SK-N-SH (cell line): ENCODE results near the gene HIVEP2. TPM values are rescaled to one million over a fixed set of nuclear protein-coding genes. Genes with fewer than 3 reads are reported as not detected.

Source experiments
- CTCF ChIA-PET: fragments of 300-600, 350-600 bp; formaldehyde crosslinking; extraction: SDS; loops from one replicate; lab custom pipeline; 2021; lab: Yijun Ruan, JAX
- POLR2A ChIA-PET: fragments of 350-600 bp; sonication (Branson Sonifier 250); formaldehyde crosslinking; extraction: SDS; loops from one replicate; lab custom pipeline; 2020; ENCODE audit warnings: antibody characterized with exemption, inconsistent platforms; lab: Yijun Ruan, JAX
- DNase-seq: peaks from one replicate; pipeline ENCODE4 v3.0.0; 2012
- H2AFZ ChIP-seq: fragments of 200-600 bp; sonication (generic); 2 replicates; pipeline ENCODE4 v1.8.1; 2016; ENCODE audit warnings: antibody characterized with exemption, mild to moderate bottlenecking, low read depth
- H3F3A ChIP-seq: fragments of 200-600 bp; sonication (generic); replicated peaks from 2 replicates; pipeline ENCODE3; 2016; ENCODE audit warnings: antibody characterized with exemption, mild to moderate bottlenecking; ENCODE audit not compliant: insufficient read depth
- H3K27ac ChIP-seq, 2 experiments: fragments of 200-500 bp in 1 of 2; fragments of 200-600 bp in 1 of 2; sonication (Bioruptor generic) in 1 of 2; sonication (generic), shearing (Covaris generic) in 1 of 2; 2 replicates each; pipeline versions ENCODE4 v1.5.1 to v1.6.1; 2014 to 2016; ENCODE audit warnings: low read depth in 2 of 2, inconsistent platforms in 1 of 2, low read length in 1 of 2, mild to moderate bottlenecking in 1 of 2, mixed read lengths in 1 of 2
- H3K27me3 ChIP-seq: fragments of 200-600 bp; sonication (generic), shearing (Covaris generic); 2 replicates; pipeline ENCODE4 v1.6.1; 2016; ENCODE audit warnings: mixed run types; ENCODE audit not compliant: insufficient read depth
- H3K36me3 ChIP-seq, 2 experiments: fragments of 200-500 bp in 1 of 2; fragments of 200-600 bp in 1 of 2; sonication (Bioruptor generic) in 1 of 2; sonication (generic) in 1 of 2; replicated peaks in 1 of 2; 2 replicates each; pipeline versions ENCODE3 to v1.5.1; 2014 to 2016; ENCODE audit warnings: low read length in 1 of 2, mild to moderate bottlenecking in 1 of 2; ENCODE audit not compliant: insufficient read depth in 2 of 2, control insufficient read depth in 1 of 2
- H3K4me1 ChIP-seq, 2 experiments: fragments of 200-500 bp in 1 of 2; fragments of 200-600 bp in 1 of 2; sonication (Bioruptor generic) in 1 of 2; sonication (generic), shearing (Covaris generic) in 1 of 2; 2 replicates each; pipeline versions ENCODE4 v1.5.1 to v1.6.1; 2014 to 2016; ENCODE audit warnings: low read depth in 1 of 2, low read length in 1 of 2, mixed run types in 1 of 2; ENCODE audit not compliant: insufficient read depth in 2 of 2, control insufficient read depth in 1 of 2
- H3K4me2 ChIP-seq: fragments of 200-600 bp; sonication (generic), shearing (Covaris generic); 2 replicates; pipeline ENCODE4 v1.6.1; 2017; ENCODE audit warnings: mixed run types
- H3K4me3 ChIP-seq, 2 experiments: fragments of 200-500 bp in 1 of 2; fragments of 200-600 bp in 1 of 2; sonication (Bioruptor generic) in 1 of 2; sonication (generic), shearing (Covaris generic) in 1 of 2; 2 replicates each; pipeline versions ENCODE4 v1.5.1 to v1.8.1; 2014 to 2016; ENCODE audit warnings: low read depth in 2 of 2, inconsistent platforms in 1 of 2, low read length in 1 of 2, mild to moderate bottlenecking in 1 of 2, mixed read lengths in 1 of 2, moderate library complexity in 1 of 2
- H3K79me2 ChIP-seq: fragments of 200-600 bp; sonication (generic); 2 replicates; pipeline ENCODE4 v1.8.1; 2017; ENCODE audit warnings: mild to moderate bottlenecking; ENCODE audit not compliant: insufficient read depth
- H3K9ac ChIP-seq: fragments of 200-600 bp; sonication (generic); 2 replicates; pipeline ENCODE4 v1.6.1; 2017; ENCODE audit warnings: mixed run types
- H3K9me2 ChIP-seq: fragments of 200-600 bp; sonication (generic); 2 replicates; pipeline ENCODE4 v1.6.1; 2017; ENCODE audit warnings: mixed run types
- H3K9me3 ChIP-seq: fragments of 200-600 bp; sonication (generic); 2 replicates; pipeline ENCODE4 v1.6.1; 2017; ENCODE audit warnings: mixed run types, mild to moderate bottlenecking, moderate library complexity
- H4K20me1 ChIP-seq: fragments of 200-600 bp; sonication (generic); 2 replicates; pipeline ENCODE4 v1.6.1; 2017; ENCODE audit warnings: mild to moderate bottlenecking, mixed run types; ENCODE audit not compliant: insufficient read depth
- CTCF ChIP-seq: fragments of 200-600 bp; sonication (generic); IDR thresholded peaks from 2 replicates; pipeline ENCODE4 v1.6.1; 2017; ENCODE audit warnings: antibody characterized with exemption, mild to moderate bottlenecking, moderate library complexity
- EZH2phosphoT487 ChIP-seq: fragments of 200-600 bp; sonication (generic); IDR thresholded peaks from 2 replicates; pipeline ENCODE4 v1.6.1; 2017; ENCODE audit warnings: low read depth, mixed run types, mild to moderate bottlenecking, antibody characterized with exemption, moderate library complexity, borderline replicate concordance
- FOSL2 ChIP-seq: IDR thresholded peaks from 2 replicates; pipeline ENCODE4 v1.4.0; 2012; ENCODE audit warnings: low read depth, mild to moderate bottlenecking, moderate library complexity, borderline replicate concordance
- FOXM1 ChIP-seq: IDR thresholded peaks from 2 replicates; pipeline ENCODE4 v1.4.0; 2012; ENCODE audit warnings: low read depth, mild to moderate bottlenecking
- GABPA ChIP-seq: IDR thresholded peaks from 2 replicates; pipeline ENCODE4 v1.4.0; 2012; ENCODE audit warnings: low read depth, mild to moderate bottlenecking
- GATA2 ChIP-seq: sonication (generic); formaldehyde crosslinking; IDR thresholded peaks from 2 replicates; pipeline ENCODE4 v1.5.0; 2020; ENCODE audit warnings: mild to moderate bottlenecking, missing genetic modification reagents
- IRF3 ChIP-seq: fragments of 150-350 bp; IDR thresholded peaks from 2 replicates; pipeline ENCODE4 v1.6.1; 2016; ENCODE audit warnings: mild to moderate bottlenecking, low read depth, low read length
- MEF2A ChIP-seq: IDR thresholded peaks from 2 replicates; pipeline ENCODE4 v1.4.0; 2012; ENCODE audit warnings: low read depth, borderline replicate concordance
- MXI1 ChIP-seq: IDR thresholded peaks from 2 replicates; pipeline ENCODE4 v1.6.1; 2012; ENCODE audit warnings: mild to moderate bottlenecking, low read depth, low read length, improper control_type of control experiment
- NFIC ChIP-seq: IDR thresholded peaks from 2 replicates; pipeline ENCODE4 v1.4.0; 2012; ENCODE audit warnings: borderline replicate concordance
- NRF1 ChIP-seq: IDR thresholded peaks from 2 replicates; pipeline ENCODE4 v1.6.1; 2012; ENCODE audit warnings: low read depth, mild to moderate bottlenecking, low read length
- RCOR1 ChIP-seq: fragments of 150-350 bp; IDR thresholded peaks from 2 replicates; pipeline ENCODE4 v1.6.1; 2017; ENCODE audit warnings: antibody characterized with exemption, low read length
- TCF12 ChIP-seq: IDR thresholded peaks from 2 replicates; pipeline ENCODE4 v1.4.0; 2012
- TEAD4 ChIP-seq: IDR thresholded peaks from 2 replicates; pipeline ENCODE4 v1.4.0; 2012; ENCODE audit warnings: mild to moderate bottlenecking, borderline replicate concordance; ENCODE audit not compliant: insufficient read depth
- USF1 ChIP-seq: IDR thresholded peaks from 2 replicates; pipeline ENCODE4 v1.4.0; 2012; ENCODE audit warnings: low read depth, borderline replicate concordance
- ZBTB33 ChIP-seq: IDR thresholded peaks from 2 replicates; pipeline ENCODE4 v1.4.0; 2012; ENCODE audit warnings: low read depth, borderline replicate concordance
- WGBS: methylation state at CpG from one replicate; pipeline ENCODE4 v1.1.6; 2017; ENCODE audit warnings: low lambda C conversion rate; 5-methylcytosine and 5-hydroxymethylcytosine counted together
- polyA plus RNA-seq, 3 experiments: library from polyadenylated mRNA; depleted of rRNA; stranded (reverse); fragments of >200 nt; gene quantifications; 2 replicates each; pipeline ENCODE4 v1.2.3, GENCODE V29; 2012

HIVEP2 gene
- polyA plus RNA-seq, 1 of the 3 experiments (the other 2 are of a cell fraction), result 2.5 TPM

- TF ChIP-seq USF1 (no peak), NFIC (no peak), TCF12 (no peak), IRF3 (no peak), EZH2phosphoT487 (no peak)
Observed at GRCh38 chr6:142728364-142728763, 216.6 kb downstream of the HIVEP2 start (continued).

GRCh38 chr6:142726616-142727015 lies 218.4 kb downstream of the HIVEP2 start:
- H3K27me3 ChIP-seq, result no peaks in the 10 kb centered on the region
- no peak overlapping the region for H3K4me3 ChIP-seq
- no peak overlapping the region for H3K9ac ChIP-seq
- H3K4me2 ChIP-seq, result no peak overlapping the region
- H3K9me3 ChIP-seq, result no peaks in the 10 kb centered on the region
- no peaks in the 10 kb centered on the region for H3K9me2 ChIP-seq
- H3K79me2 ChIP-seq, result no peaks in the 10 kb centered on the region
- H3K27ac ChIP-seq, result no peak overlapping the region
- H2AFZ ChIP-seq, result no peak overlapping the region
- peaks cover 0 to 18% of the 10 kb centered on the region in 2 experiments; a peak in 2 of 4 replicates for H3K4me1 ChIP-seq
- no peaks in the 10 kb centered on the region for H3F3A ChIP-seq
- H3K36me3 ChIP-seq, result no peaks in the 10 kb centered on the region
- no peak for DNase-seq
- WGBS, result 84% methylated on average over 6 of the region's 6 CpGs
- ChIA-PET POLR2A (no interaction called here), CTCF (interaction anchor here (1.4 kb wide), 1 partner anchor 33 kb away, joined by 3 read pairs; no protein-coding TSS in a partner anchor)
- no peak for TF ChIP-seq MXI1
- TF ChIP-seq CTCF, result no peak
- no peak for TF ChIP-seq GATA2 (CRISPR knock-in tag)
- TF ChIP-seq NRF1, result no peak
- no peak for TF ChIP-seq TEAD4
- TF ChIP-seq ZBTB33, result no peak
- TF ChIP-seq GABPA, result no peak
- no peak for TF ChIP-seq MEF2A
- no peak for TF ChIP-seq RCOR1
- TF ChIP-seq TCF12, result no peak
- TF ChIP-seq EZH2phosphoT487, result no peak
- TF ChIP-seq FOXM1, result no peak
- no peak for TF ChIP-seq FOSL2
- no peaks in the 10 kb centered on the region for H4K20me1 ChIP-seq
